Trophoblast cell (in vitro differentiated cells and primary cell): ENCODE results near the gene TIMM21.

Experiments used
- DNase-seq, 2 donors: peaks; one replicate each; pipeline ENCODE4 v3.0.0-alpha.2; 2016
- H2AFZ ChIP-seq: 2 replicates; pipeline ENCODE4 v1.6.1; 2013; ENCODE audit warnings: low read length, moderate library complexity, mild to moderate bottlenecking; ENCODE audit not compliant: insufficient read depth, poor library complexity
- H2AK5ac ChIP-seq: 2 replicates; pipeline ENCODE4 v1.6.1; 2013; ENCODE audit warnings: mild to moderate bottlenecking, low read length
- H2BK120ac ChIP-seq: 2 replicates; pipeline ENCODE4 v1.6.1; 2013; ENCODE audit warnings: low read length, mild to moderate bottlenecking, moderate library complexity; ENCODE audit not compliant: insufficient read depth, poor library complexity
- H2BK12ac ChIP-seq: 2 replicates; pipeline ENCODE4 v1.6.1; 2013; ENCODE audit warnings: mild to moderate bottlenecking, low read length, moderate library complexity
- H2BK5ac ChIP-seq: 2 replicates; pipeline ENCODE4 v1.6.1; 2013; ENCODE audit warnings: low read length, low read depth, moderate library complexity, mild to moderate bottlenecking; ENCODE audit not compliant: poor library complexity
- H3K14ac ChIP-seq: 2 replicates; pipeline ENCODE4 v1.6.1; 2013; ENCODE audit warnings: mild to moderate bottlenecking, low read length
- H3K18ac ChIP-seq: 2 replicates; pipeline ENCODE4 v1.6.1; 2013; ENCODE audit warnings: mild to moderate bottlenecking, low read length
- H3K23ac ChIP-seq: 2 replicates; pipeline ENCODE4 v1.6.1; 2013; ENCODE audit warnings: low read length
- H3K27ac ChIP-seq: 2 replicates; pipeline ENCODE4 v1.5.1; 2013; ENCODE audit warnings: low read depth, mild to moderate bottlenecking, inconsistent platforms, low read length, moderate library complexity
- H3K27me3 ChIP-seq: 2 replicates; pipeline ENCODE4 v1.6.1; 2013; ENCODE audit warnings: inconsistent platforms, mild to moderate bottlenecking, low read length, moderate library complexity; ENCODE audit not compliant: insufficient read depth
- H3K36me3 ChIP-seq, 2 experiments: 1 replicate in 1 of 2; 2 replicates in 1 of 2; pipeline ENCODE4 v1.6.1; 2013; ENCODE audit warnings: low read length in 2 of 2, mild to moderate bottlenecking in 2 of 2, moderate library complexity in 1 of 2; ENCODE audit not compliant: insufficient read depth in 2 of 2, control insufficient read depth in 1 of 2
- H3K4ac ChIP-seq: 2 replicates; pipeline ENCODE4 v1.6.1; 2013; ENCODE audit warnings: low read depth, mild to moderate bottlenecking, low read length, moderate library complexity
- H3K4me1 ChIP-seq, 2 experiments: 1 replicate in 1 of 2; 2 replicates in 1 of 2; pipeline ENCODE4 v1.6.1; 2013; ENCODE audit warnings: low read length in 2 of 2, mild to moderate bottlenecking in 2 of 2, moderate library complexity in 1 of 2; ENCODE audit not compliant: insufficient read depth in 2 of 2, control insufficient read depth in 1 of 2
- H3K4me2 ChIP-seq: 2 replicates; pipeline ENCODE4 v1.6.1; 2013; ENCODE audit warnings: inconsistent platforms, mild to moderate bottlenecking, low read length, moderate library complexity
- H3K4me3 ChIP-seq: 2 replicates; pipeline ENCODE4 v1.5.1; 2013; ENCODE audit warnings: mild to moderate bottlenecking, low read depth, low read length, inconsistent platforms
- H3K79me1 ChIP-seq: one replicate; pipeline ENCODE4 v1.6.1; 2013; ENCODE audit warnings: low read length
- H3K79me2 ChIP-seq: 2 replicates; pipeline ENCODE4 v1.6.1; 2013; ENCODE audit warnings: low read length, mild to moderate bottlenecking; ENCODE audit not compliant: control insufficient read depth, insufficient read depth, poor library complexity
- H3K9ac ChIP-seq: 2 replicates; pipeline ENCODE4 v1.6.1; 2013; ENCODE audit warnings: mild to moderate bottlenecking, low read length
- H3K9me3 ChIP-seq: 2 replicates; pipeline ENCODE4 v1.6.1; 2013; ENCODE audit warnings: low read depth, mild to moderate bottlenecking, control low read depth, inconsistent platforms, low read length; ENCODE audit not compliant: insufficient read depth
- H4K12ac ChIP-seq: 2 replicates; pipeline ENCODE4 v1.6.1; 2013; ENCODE audit warnings: low read depth, mild to moderate bottlenecking, low read length, moderate library complexity
- H4K8ac ChIP-seq: 2 replicates; pipeline ENCODE4 v1.6.1; 2013; ENCODE audit warnings: low read depth, mild to moderate bottlenecking, low read length, moderate library complexity
- H4K91ac ChIP-seq: one replicate; pipeline ENCODE4 v1.6.1; 2013; ENCODE audit warnings: low read depth, mild to moderate bottlenecking, low read length, moderate library complexity
- WGBS: extraction: QIAGEN DNeasy Blood & Tissue Kit; methylation state at CpG from one replicate; pipeline ENCODE4 v1.1.7; 2013; ENCODE audit warnings: missing lambda C conversion rate; ENCODE audit not compliant: insufficient read length, insufficient coverage; ENCODE audit errors: extremely low coverage; 5-methylcytosine and 5-hydroxymethylcytosine counted together

The TIMM21 gene

DNA sequence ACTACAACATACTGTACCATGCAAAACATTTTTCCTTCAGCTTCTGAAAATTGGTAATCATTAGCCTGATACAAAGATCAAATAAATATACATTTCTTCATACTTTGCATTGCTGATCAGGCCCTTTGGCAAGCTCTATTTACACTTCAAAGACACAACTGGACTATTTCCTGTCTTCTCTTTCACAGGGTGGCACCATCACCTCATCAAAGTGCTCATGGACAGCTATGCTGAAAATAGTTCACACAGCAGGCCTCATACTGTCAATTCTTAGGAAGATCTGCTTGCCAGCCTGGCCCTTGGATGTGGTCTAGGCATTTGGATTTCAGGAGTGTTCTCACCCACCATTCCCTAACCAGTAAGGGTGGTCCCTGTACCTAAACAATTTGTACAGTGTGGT lies 34.6 kb upstream of the TIMM21 start:
- no peak overlapping the region for H3K23ac ChIP-seq
- H2BK5ac ChIP-seq, result no peak overlapping the region
- no peak overlapping the region for H3K27ac ChIP-seq
- H3K9ac ChIP-seq, result no peak overlapping the region
- DNase-seq, result no peak
- H3K79me2 ChIP-seq, result no peaks in the 10 kb centered on the region
- H3K4me3 ChIP-seq, result no peak overlapping the region
- no peak overlapping the region for H4K12ac ChIP-seq
- H2AFZ ChIP-seq, result no peak overlapping the region
- H2AK5ac ChIP-seq, result no peak overlapping the region
- H3K14ac ChIP-seq, result no peak overlapping the region
- H3K79me1 ChIP-seq, result no peaks in the 10 kb centered on the region
- H3K18ac ChIP-seq, result no peak overlapping the region
- H4K91ac ChIP-seq, result no peak overlapping the region
- H3K4ac ChIP-seq, result no peak overlapping the region
- no peaks in the 10 kb centered on the region for H3K27me3 ChIP-seq
- H2BK12ac ChIP-seq, result no peak overlapping the region
- no peaks in the 10 kb centered on the region for H3K9me3 ChIP-seq
- no peak overlapping the region for H4K8ac ChIP-seq
- H3K4me2 ChIP-seq, result no peak overlapping the region
- H3K36me3 ChIP-seq, result no peaks in the 10 kb centered on the region
- H3K4me1 ChIP-seq, result peaks cover 0 to 4% of the 10 kb centered on the region in 2 experiments
- H2BK120ac ChIP-seq, result no peak overlapping the region

DNA sequence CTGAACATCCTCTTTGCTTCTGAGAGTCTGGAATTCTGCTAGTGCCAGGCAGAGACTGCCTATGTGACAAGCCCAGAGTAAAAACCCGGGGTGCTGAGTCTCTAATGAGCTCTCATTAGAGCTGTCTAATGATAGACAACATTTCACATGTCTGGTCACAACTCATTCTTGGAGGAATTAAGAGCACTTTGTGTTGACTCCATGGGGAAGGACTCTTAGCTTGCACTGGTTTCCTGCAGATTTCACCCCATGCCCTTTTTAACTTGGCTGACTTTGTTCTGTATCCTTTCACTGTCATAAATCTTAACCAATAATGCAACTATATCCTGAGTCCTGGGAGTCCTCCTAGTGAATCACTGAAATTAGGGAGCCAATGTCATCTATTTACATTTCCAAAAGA lies 34.2 kb upstream of the TIMM21 start:
- H2BK120ac ChIP-seq, result no peak overlapping the region
- H3K23ac ChIP-seq, result no peak overlapping the region
- H3K27me3 ChIP-seq, result no peaks in the 10 kb centered on the region
- H3K79me1 ChIP-seq, result no peaks in the 10 kb centered on the region
- WGBS, result no CpG with 5 or more reads among the region's 1 CpG
- DNase-seq, result no peak
- no peaks in the 10 kb centered on the region for H3K79me2 ChIP-seq
- H3K18ac ChIP-seq, result no peak overlapping the region
- H2AFZ ChIP-seq, result no peak overlapping the region
- H2AK5ac ChIP-seq, result no peak overlapping the region
- H4K8ac ChIP-seq, result no peak overlapping the region
- H2BK5ac ChIP-seq, result no peak overlapping the region
- H3K4me3 ChIP-seq, result no peak overlapping the region
- no peak overlapping the region for H3K4ac ChIP-seq
- no peak overlapping the region for H4K91ac ChIP-seq
- H2BK12ac ChIP-seq, result no peak overlapping the region
- H3K36me3 ChIP-seq, result no peaks in the 10 kb centered on the region
- H3K4me1 ChIP-seq, result peaks cover 0 to 4% of the 10 kb centered on the region in 2 experiments
- H3K9me3 ChIP-seq, result no peaks in the 10 kb centered on the region
- no peak overlapping the region for H3K4me2 ChIP-seq
- H3K27ac ChIP-seq, result no peak overlapping the region
- H3K9ac ChIP-seq, result no peak overlapping the region
- H3K14ac ChIP-seq, result no peak overlapping the region
- no peak overlapping the region for H4K12ac ChIP-seq

- Histone ChIP-seq H3K27me3 (no peaks in the 10 kb centered on the region), H4K91ac (no peak overlapping the region), H3K4me1 (peaks cover 0 to 4% of the 10 kb centered on the region in 2 experiments), H3K14ac (no peak overlapping the region), H3K36me3 (no peaks in the 10 kb centered on the region), H3K4me3 (no peak overlapping the region), H3K4ac (no peak overlapping the region), H2BK5ac (no peak overlapping the region), H2BK120ac (no peak overlapping the region), H4K8ac (no peak overlapping the region), H3K9me3 (no peaks in the 10 kb centered on the region), H3K4me2 (no peak overlapping the region), H3K79me1 (no peaks in the 10 kb centered on the region), H3K18ac (no peak overlapping the region), H4K12ac (no peak overlapping the region), H3K23ac (no peak overlapping the region), H2AK5ac (no peak overlapping the region), H3K79me2 (no peaks in the 10 kb centered on the region), H3K27ac (no peak overlapping the region), H2BK12ac (no peak overlapping the region), H2AFZ (no peak overlapping the region), H3K9ac (no peak overlapping the region)
- WGBS, result no CpG with 5 or more reads among the region's 4 CpGs
- DNase-seq, result no peak
These were observed 33.3 kb upstream of the TIMM21 start for GRCh38 chr18:74115046-74115445.

DNA sequence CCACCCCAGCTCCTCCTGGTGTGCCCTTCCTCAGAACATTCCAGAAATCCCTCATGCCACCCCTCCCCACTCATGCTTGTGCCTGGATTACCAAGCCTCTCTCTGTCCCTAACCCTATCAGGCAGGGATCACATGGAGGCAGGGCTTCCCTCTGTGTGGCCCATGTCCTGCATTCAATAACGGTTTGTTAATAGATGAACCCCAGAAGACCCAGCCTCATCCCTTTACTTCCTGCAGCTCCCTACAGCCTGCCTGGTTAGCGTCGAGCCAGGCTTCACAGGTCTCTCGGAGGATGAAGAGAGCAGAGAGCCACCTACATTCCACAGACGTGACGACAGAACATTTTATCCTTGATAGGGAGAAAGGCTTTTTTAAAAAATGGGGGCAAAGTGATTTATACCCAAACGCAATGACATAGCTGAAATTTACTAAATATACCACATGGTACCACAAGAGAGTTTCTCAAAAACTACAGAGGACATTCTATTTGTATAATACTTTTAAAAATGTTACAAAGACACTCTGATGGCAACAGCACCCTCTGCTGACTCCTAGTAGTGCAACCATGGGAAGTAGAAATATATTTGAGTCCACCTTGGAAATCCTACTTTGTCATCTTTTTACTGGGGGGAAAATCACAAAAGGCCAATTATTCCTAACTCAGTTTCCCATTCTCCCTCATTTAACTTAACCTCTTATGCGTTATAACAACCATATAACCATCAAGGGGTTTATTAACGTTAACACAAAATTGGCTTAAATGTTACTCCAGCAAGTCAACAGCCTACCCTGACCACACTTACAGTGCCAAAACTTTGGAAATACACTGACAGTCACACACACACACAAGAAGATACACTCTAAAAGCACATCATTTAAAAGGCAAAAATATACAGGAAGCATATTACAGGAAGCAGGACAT lies 31.4 kb upstream of the TIMM21 start:
- Histone ChIP-seq H3K36me3 (no peaks in the 10 kb centered on the region), H3K18ac (no peak overlapping the region)
- WGBS, result no CpG with 5 or more reads among the region's 9 CpGs

More for the DNA sequence above, 31.4 kb upstream of the TIMM21 start:
- Histone ChIP-seq H2BK5ac (no peak overlapping the region), H4K91ac (no peak overlapping the region), H2BK12ac (no peak overlapping the region), H3K14ac (no peak overlapping the region), H3K23ac (no peak overlapping the region), H3K4me1 (peaks cover 0 to 4% of the 10 kb centered on the region in 2 experiments), H3K27ac (no peak overlapping the region), H4K12ac (no peak overlapping the region), H3K4me3 (no peak overlapping the region), H2AK5ac (no peak overlapping the region), H3K9me3 (no peaks in the 10 kb centered on the region), H3K27me3 (no peaks in the 10 kb centered on the region), H3K9ac (no peak overlapping the region), H4K8ac (no peak overlapping the region), H3K79me2 (no peaks in the 10 kb centered on the region), H2AFZ (no peak overlapping the region), H2BK120ac (no peak overlapping the region), H3K4ac (no peak overlapping the region), H3K4me2 (no peak overlapping the region), H3K79me1 (no peaks in the 10 kb centered on the region)
- peak in 1 of 2 donors; percentile 46 for DNase-seq
